Fibroblast of lung (primary cell): Measurements from ENCODE around the gene PURA. TPM values are rescaled to one million over a fixed set of nuclear protein-coding genes. Genes with fewer than 3 reads are reported as not detected.

Source experiments
- DNase-seq, 2 donors: peaks; one replicate each; pipeline versions ENCODE4 v3.0.0 to v3.0.0-alpha.2; 2010; ENCODE audit warnings: low read depth in 2 of 2
- H2AFZ ChIP-seq: 2 replicates; pipeline ENCODE4 v1.5.1; 2012; ENCODE audit warnings: low read length, control low read depth, inconsistent platforms
- H3K27ac ChIP-seq: 2 replicates; pipeline ENCODE4 v1.5.1; 2011; ENCODE audit warnings: low read length, control low read depth; ENCODE audit not compliant: insufficient read depth
- H3K27me3 ChIP-seq: 2 replicates; pipeline ENCODE4 v1.5.1; 2011; ENCODE audit warnings: mild to moderate bottlenecking, low read length; ENCODE audit not compliant: control insufficient read depth, insufficient read depth
- H3K36me3 ChIP-seq: 2 replicates; pipeline ENCODE4 v1.5.1; 2011; ENCODE audit warnings: low read length; ENCODE audit not compliant: control insufficient read depth, insufficient read depth
- H3K4me1 ChIP-seq: 2 replicates; pipeline ENCODE4 v1.5.1; 2011; ENCODE audit warnings: low read length; ENCODE audit not compliant: control insufficient read depth, insufficient read depth; ENCODE audit errors: extremely low read depth
- H3K4me2 ChIP-seq: 2 replicates; pipeline ENCODE4 v1.5.1; 2011; ENCODE audit warnings: low read length, control low read depth; ENCODE audit not compliant: insufficient read depth; ENCODE audit errors: extremely low read depth
- H3K4me3 ChIP-seq, 4 experiments: fragments of 200-600 bp in 1 of 4; sonication (generic) in 1 of 4; replicated peaks in 1 of 4; 2 replicates each; pipeline ENCODE4 v1.5.1; 2011 to 2016; ENCODE audit warnings: low read length in 4 of 4, low read depth in 3 of 4, mild to moderate bottlenecking in 3 of 4, control low read depth in 2 of 4, inconsistent platforms in 1 of 4, mixed read lengths in 1 of 4; ENCODE audit not compliant: insufficient read depth in 1 of 4; ENCODE audit errors: control extremely low read depth in 1 of 4
- H3K79me2 ChIP-seq: 2 replicates; pipeline ENCODE4 v1.5.1; 2012; ENCODE audit warnings: mild to moderate bottlenecking, low read length, inconsistent platforms; ENCODE audit not compliant: control insufficient read depth, insufficient read depth
- H3K9ac ChIP-seq: 2 replicates; pipeline ENCODE4 v1.5.1; 2011; ENCODE audit warnings: mild to moderate bottlenecking, low read length, control low read depth; ENCODE audit not compliant: insufficient read depth
- H3K9me3 ChIP-seq: 2 replicates; pipeline ENCODE4 v1.5.1; 2012; ENCODE audit warnings: low read depth, low read length; ENCODE audit not compliant: control insufficient read depth, insufficient read depth
- H4K20me1 ChIP-seq: 2 replicates; pipeline ENCODE4 v1.5.1; 2011; ENCODE audit warnings: low read length; ENCODE audit not compliant: control insufficient read depth, insufficient read depth; ENCODE audit errors: extremely low read depth
- CTCF ChIP-seq, 2 donors: IDR thresholded peaks in 1 of 2; conservative IDR thresholded peaks in 1 of 2; 1 replicate in 1 of 2; 2 replicates in 1 of 2; pipeline ENCODE4 v1.5.1; 2011 to 2012; ENCODE audit warnings: low read length in 2 of 2, control low read depth in 1 of 2, inconsistent platforms in 1 of 2, low read depth in 1 of 2, mild to moderate bottlenecking in 1 of 2
- EZH2 ChIP-seq: IDR thresholded peaks from 2 replicates; pipeline ENCODE4 v1.5.1; 2012; ENCODE audit warnings: low read length, control low read depth, mild to moderate bottlenecking; ENCODE audit errors: missing control alignments
- polyA plus RNA-seq, 2 donors: library from polyadenylated mRNA; depleted of rRNA in 1 of 2; stranded (reverse) in 1 of 2; unstranded in 1 of 2; fragments of >200 nt; gene quantifications; 2 replicates each; pipeline ENCODE4 v1.2.1, GENCODE V29; 2011 to 2012; ENCODE audit warnings: missing spikeins in 1 of 2
- total RNA-seq: library from RNA; depleted of rRNA; stranded (reverse); fragments of >200 nt; gene quantifications from 2 replicates; pipeline ENCODE4 v1.2.1, GENCODE V29; 2014

PURA gene
- total and polyA plus RNA-seq, 2 donors (not counting 1 experiment from before 2014, with no cell fraction given), result 8.0 to 20.0 TPM

GRCh38 chr5:140113180-140113698 lies 670 bp upstream of the PURA start:
- Histone ChIP-seq H3K79me2 (peaks cover 85% of the 10 kb centered on the region), H2AFZ (peak overlapping the region; percentile 16), H3K27ac (peak overlapping the region; percentile 76), H3K36me3 (no peaks in the 10 kb centered on the region), H3K4me3 (peak overlapping the region; percentile 65 to 76 (median 74)), H3K27me3 (no peaks in the 10 kb centered on the region), H3K4me1 (peaks cover 6% of the 10 kb centered on the region), H3K9ac (peak overlapping the region; percentile 73), H3K9me3 (no peaks in the 10 kb centered on the region), H4K20me1 (peaks cover 3% of the 10 kb centered on the region), H3K4me2 (peak overlapping the region; percentile 94)
- no peak for DNase-seq
- no peak for TF ChIP-seq EZH2
- no peak for TF ChIP-seq CTCF (conservative IDR thresholded peaks at IDR 0.05 in 1 of 2, IDR thresholded peaks at IDR 0.05 in 1 of 2; ENCODE audit: low read depth in 1 of 2, low read length in 2 of 2)

GRCh38 chr5:140114341-140115185 lies 654 bp downstream of the PURA start:
- Histone ChIP-seq H2AFZ (peak overlapping the region; percentile 37), H3K4me3 (peak overlapping the region; percentile 58 to 74 (median 72)), H3K9ac (peak overlapping the region; percentile 64), H3K9me3 (no peaks in the 10 kb centered on the region), H3K4me1 (peaks cover 6% of the 10 kb centered on the region), H3K79me2 (peaks cover 75% of the 10 kb centered on the region), H4K20me1 (peaks cover 3% of the 10 kb centered on the region), H3K27ac (peak overlapping the region; percentile 26), H3K36me3 (no peaks in the 10 kb centered on the region), H3K27me3 (no peaks in the 10 kb centered on the region), H3K4me2 (peak overlapping the region; percentile 82)
- peak; percentile 57 to 69 for DNase-seq
- no peak for TF ChIP-seq EZH2
- TF ChIP-seq CTCF (conservative IDR thresholded peaks at IDR 0.05 in 1 of 2, IDR thresholded peaks at IDR 0.05 in 1 of 2; ENCODE audit: low read depth in 1 of 2, low read length in 2 of 2), result no peak

GRCh38 chr5:140115186-140115500 lies 1.2 kb downstream of the PURA start:
- Histone ChIP-seq H3K4me1 (peaks cover 6% of the 10 kb centered on the region), H3K9me3 (no peaks in the 10 kb centered on the region), H3K4me3 (peak overlapping the region; percentile 58 to 74 (median 72)), H3K36me3 (no peaks in the 10 kb centered on the region), H3K4me2 (peak overlapping the region; percentile 82), H4K20me1 (peaks cover 3% of the 10 kb centered on the region), H3K79me2 (peaks cover 69% of the 10 kb centered on the region), H2AFZ (no peak overlapping the region), H3K9ac (no peak overlapping the region), H3K27me3 (no peaks in the 10 kb centered on the region), H3K27ac (no peak overlapping the region)
- no peak for DNase-seq
- TF ChIP-seq CTCF (conservative IDR thresholded peaks at IDR 0.05 in 1 of 2, IDR thresholded peaks at IDR 0.05 in 1 of 2; ENCODE audit: low read depth in 1 of 2, low read length in 2 of 2) (no peak), EZH2 (no peak)
